Fibroblast of lung (primary cell): ENCODE data around the gene LDAH.

ENCODE experiments used
- CTCF ChIP-seq, 2 donors: IDR thresholded peaks in 1 of 2; conservative IDR thresholded peaks in 1 of 2; 1 replicate in 1 of 2; 2 replicates in 1 of 2; pipeline ENCODE4 v1.5.1; 2011 to 2012; ENCODE audit warnings: low read length in 2 of 2, control low read depth in 1 of 2, inconsistent platforms in 1 of 2, low read depth in 1 of 2, mild to moderate bottlenecking in 1 of 2
- EZH2 ChIP-seq: IDR thresholded peaks from 2 replicates; pipeline ENCODE4 v1.5.1; 2012; ENCODE audit warnings: low read length, control low read depth, mild to moderate bottlenecking; ENCODE audit errors: missing control alignments

- TF ChIP-seq CTCF (conservative IDR thresholded peaks at IDR 0.05 in 1 of 2, IDR thresholded peaks at IDR 0.05 in 1 of 2; ENCODE audit: low read depth in 1 of 2, low read length in 2 of 2) (no peak), EZH2 (no peak)
Measured at GRCh38 chr2:20823917-20824316, 1.0 kb upstream of the LDAH start.
